Dedifferentiated amniotic fluid mesenchymal stem cell (primary cell): ENCODE data around the gene MTA1.

Experiments
- DNase-seq: peaks from one replicate; pipeline ENCODE4 v3.0.0-alpha.2; 2016; ENCODE audit errors: extremely low spot score

Gene MTA1

DNA sequence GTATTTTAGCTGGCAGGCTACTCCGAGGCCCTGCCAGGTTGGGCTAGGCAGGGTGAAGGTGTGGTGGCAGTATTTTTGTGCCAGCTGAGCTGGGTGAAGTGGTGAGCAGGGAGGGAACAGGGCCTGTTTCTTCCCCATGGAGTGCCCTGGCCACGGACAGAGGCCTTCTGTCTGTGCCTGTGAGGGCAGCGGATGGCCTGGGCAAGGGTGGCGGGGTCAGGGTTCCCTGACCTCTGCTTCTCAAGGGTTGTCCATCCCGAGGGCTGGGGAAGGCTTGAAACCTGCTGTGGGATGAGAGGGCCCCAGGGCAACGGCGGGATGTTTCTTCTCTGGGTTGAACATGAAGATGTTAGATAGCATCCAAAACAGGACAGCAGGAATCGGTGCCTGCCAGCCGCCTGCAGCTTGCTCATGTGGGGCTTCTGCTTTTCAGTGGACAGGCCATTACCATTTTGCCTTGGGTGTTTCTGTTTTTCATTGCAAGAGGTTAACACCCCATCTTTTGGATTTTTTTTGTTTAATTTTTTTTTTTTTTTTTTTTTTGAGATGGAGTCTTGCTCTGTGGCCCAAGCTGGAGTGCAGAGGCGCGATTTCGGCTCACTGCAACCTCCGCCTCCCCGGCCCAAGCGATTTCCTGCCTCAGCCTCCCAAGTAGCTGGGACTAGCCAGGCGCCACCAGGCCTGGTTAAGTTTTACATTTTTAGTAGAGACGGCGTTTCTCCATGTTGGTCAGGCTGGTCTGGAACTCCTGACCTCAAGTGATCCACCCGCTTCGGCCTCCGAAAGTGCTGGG, 3.3 kb downstream of the MTA1 start:
- DNase-seq: no peak

DNA sequence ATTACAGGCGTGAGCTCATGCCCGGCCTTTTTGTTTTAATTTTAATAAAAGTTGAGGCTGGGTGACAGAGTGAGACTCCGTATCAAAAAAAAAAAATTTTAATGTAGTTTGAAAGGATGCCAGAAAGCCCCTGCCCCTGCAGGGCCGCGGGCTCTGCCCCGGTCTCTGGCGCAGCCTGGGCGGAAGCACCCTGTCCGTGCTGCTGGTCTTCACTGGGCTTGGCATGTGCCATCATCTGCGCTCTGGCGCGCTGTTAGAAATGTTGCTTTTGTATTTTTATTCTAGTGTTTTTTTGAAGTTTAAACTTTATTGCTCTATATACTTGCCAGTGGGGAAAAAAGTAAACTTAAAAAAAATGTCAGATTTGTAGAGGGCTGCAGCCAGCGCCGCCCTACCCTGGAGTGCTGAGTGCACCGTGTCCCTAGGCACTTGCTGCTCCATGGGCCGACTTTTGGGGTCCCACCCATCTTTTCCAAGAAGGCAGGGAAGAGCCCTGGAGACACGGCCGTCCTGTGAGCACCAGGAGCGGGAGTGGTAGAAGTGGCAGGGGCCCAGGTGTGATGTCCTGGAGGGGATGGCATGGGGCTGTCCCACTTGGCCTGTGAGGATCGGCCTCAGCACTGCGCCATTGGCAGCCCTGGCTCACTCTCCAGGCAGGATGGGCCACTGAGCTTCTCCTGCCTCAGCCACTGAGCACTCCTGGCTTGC, 4.0 kb downstream of the MTA1 start:
- no peak for DNase-seq

GRCh38 chr14:105424861-105425260, 5.2 kb downstream of the MTA1 start:
- no peak for DNase-seq

DNA sequence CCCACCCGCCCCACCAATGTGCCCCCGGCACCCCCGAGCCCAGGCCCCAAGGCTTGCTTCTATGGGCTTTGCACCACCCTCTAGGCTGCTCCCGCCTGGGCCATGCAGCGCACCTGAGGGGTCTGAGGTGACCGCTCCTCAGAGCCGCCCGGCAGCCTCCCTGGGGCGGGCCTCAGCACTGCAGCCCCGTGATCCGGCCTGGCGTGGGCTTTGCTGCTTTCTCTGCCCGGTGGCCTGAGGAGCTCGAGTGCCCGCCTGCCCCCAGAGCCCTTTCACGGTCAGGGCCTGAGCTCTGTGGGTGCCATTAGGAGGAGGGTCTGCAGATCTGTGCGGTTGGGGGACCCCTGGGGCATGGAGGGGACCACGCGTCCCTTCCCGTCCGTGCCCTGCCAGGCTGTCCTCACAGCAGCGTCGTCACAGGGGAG, 6.2 kb downstream of the MTA1 start:
- DNase-seq: no peak

- no peak for DNase-seq
Observed at GRCh38 chr14:105426416-105427130, 6.9 kb downstream of the MTA1 start.

DNA sequence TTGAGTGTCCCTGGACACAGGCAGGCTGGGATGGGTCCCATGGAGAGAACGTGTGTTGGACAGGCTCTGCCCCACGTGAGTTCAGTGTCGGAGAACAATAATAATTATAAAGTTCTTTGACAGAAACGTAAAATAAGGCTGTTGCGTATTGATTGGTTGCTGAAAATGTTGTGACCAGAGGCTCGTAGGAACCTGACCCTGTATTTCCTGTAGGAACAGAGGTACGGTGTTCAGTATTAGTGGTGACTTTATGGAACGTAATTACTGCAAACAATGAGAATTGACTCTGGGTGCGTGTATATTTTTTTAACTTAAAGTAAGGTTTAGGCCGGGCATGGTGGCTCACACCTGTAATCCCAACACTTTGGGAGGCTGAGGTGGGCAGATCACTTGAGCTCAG, 7.8 kb downstream of the MTA1 start:
- no peak for DNase-seq

- DNase-seq: no peak
Observed at GRCh38 chr14:105427936-105428485, 8.4 kb downstream of the MTA1 start.

DNA sequence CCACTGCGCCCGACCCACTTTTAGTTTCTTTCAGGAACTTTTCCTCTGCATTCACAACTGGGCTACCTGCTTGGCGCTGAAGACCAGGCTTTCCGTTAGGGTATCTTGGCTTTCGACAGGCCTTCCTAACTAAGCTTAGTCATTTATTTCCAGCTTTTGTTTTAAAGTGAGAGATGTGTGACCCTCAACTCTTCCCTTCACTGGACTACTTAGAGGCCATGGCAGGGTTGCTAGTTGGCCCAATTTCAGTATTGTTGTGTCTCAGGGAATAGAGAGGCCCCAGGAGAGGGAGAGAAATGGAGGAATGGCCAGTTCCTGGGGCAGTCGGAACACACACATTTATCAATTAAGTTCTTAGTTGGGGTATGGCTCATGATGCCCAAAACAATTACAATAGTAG, 10.4 kb downstream of the MTA1 start:
- DNase-seq: no peak

DNA sequence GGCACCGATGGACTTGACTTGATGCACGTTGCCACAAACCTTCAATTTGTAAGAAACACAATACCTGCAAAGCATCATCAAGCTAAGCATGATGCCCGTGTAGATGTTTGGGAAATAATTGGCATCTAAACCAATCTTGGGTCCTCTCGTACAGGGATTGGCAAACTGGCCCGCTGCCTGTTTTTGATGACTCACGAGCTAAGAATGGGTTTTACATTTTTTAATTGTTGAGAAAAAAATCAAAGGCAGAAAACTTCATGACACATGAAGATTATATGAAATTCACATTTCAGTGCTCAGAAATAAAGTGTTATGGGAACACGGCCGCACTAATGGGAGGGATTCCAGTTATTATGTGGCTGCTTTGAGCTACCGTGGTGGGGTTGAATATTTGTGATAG, 10.9 kb downstream of the MTA1 start:
- peak; percentile 66 for DNase-seq

GRCh38 chr14:105431256-105431655, 11.6 kb downstream of the MTA1 start:
- DNase-seq: no peak

DNA sequence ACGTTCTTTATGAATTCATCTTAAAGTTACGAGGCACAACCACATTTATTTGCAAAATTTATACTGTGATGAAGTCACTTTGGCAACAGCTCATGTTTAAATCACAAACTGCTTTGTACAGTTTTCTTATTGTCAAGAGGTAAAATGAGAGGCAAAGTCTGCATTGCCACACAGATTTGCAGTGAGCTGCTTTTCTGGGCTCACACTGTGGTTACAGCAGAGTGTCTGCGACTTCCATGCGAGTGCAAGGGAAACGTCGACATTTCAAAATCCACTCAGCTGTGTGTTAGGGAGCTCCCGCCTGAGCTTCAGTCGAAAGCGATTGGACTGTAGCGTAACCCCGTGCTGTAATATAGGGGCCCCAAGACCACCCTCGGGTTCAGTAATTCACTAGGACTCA, 13.0 kb downstream of the MTA1 start:
- DNase-seq: no peak

DNA sequence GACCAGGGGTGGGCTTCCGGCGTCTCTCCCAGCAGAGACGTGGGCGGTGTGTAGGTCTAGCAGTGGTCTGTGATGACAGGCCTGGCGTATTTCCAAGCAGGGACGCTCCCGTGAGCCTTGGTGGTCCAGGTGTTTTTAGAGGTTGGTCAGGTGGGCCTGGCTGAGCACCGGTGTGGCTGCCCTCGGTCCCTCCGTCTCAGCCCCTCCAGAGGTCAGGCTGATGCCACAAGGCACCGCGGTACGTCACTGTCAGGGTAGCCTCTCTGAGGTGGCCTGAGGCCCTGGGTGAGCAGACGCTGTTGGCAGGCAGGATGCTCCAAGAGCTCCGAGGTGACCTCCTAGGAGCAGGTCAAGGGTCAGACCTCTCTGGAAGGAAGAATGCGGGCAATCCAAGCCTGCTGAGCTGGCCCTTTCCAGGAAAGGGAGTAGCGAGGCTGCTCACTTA, 13.6 kb downstream of the MTA1 start:
- no peak for DNase-seq

DNA sequence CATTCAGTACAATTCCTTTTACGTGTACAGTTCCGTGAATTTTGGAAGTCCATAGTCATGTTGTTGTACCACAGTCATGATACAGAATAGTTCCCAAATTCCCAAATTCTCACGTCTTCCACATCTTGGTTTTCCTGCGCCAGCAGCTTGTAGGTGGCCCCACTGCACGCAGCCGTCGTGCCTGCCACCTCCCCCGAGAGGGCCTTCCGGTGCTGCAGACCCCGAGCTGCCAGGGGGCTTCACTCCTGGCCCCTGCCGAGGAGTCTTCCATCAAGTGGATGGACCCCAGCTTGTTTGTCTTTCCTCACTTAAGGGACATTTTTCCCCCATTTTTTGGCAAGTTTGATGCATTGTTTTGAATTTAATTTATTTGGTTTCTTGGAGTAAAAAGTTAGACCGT, 16.8 kb downstream of the MTA1 start:
- DNase-seq: no peak

- DNase-seq: no peak
Observed at GRCh38 chr14:105436891-105437722, 17.5 kb downstream of the MTA1 start.

- DNase-seq: no peak
Observed at GRCh38 chr14:105437723-105438500, 18.3 kb downstream of the MTA1 start.

GRCh38 chr14:105439179-105439578, 19.6 kb downstream of the MTA1 start:
- no peak for DNase-seq

DNA sequence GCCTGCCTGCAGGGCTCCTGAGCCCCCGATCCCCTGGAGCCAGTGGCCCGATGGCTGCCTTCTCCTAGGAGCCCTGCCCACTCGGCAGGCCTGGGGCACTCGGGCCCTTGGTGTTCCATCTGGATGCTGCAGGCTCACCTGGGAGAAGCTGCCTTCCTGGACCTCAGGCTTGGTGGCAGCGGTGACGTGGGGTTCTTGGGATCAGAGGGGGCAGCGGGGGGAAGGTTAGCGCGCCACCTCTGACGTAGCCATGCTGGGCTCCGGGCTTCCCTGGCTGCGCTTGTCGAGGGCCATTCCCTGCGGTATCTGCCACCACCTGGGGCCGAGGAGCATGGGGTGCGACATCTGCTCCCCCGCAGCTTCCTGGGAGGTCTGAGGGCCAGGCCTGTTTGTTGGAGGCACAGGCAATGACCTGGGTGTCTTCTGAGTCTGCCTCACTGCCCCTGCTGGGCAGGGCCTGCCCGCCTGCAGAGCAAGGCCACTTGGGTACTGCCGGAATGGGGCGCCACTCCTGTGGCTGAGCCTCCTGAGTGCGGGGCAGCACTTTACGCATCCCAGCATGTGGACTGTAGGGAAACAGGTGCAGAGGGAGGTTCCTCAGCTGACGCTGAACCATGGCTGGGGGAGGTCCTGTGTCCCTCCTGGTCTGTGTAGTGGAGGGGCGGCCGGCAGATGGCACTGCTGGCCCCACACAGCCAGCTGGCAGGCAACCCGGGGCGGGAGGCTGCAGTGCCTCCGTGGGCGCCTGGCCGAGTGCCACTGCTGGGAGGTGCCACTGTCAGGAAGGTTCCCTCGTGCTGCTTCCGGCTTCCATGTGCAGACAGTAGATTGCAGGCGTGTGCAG, 20.3 kb downstream of the MTA1 start:
- DNase-seq: no peak

GRCh38 chr14:105440554-105440900, 20.9 kb downstream of the MTA1 start:
- DNase-seq: no peak

DNA sequence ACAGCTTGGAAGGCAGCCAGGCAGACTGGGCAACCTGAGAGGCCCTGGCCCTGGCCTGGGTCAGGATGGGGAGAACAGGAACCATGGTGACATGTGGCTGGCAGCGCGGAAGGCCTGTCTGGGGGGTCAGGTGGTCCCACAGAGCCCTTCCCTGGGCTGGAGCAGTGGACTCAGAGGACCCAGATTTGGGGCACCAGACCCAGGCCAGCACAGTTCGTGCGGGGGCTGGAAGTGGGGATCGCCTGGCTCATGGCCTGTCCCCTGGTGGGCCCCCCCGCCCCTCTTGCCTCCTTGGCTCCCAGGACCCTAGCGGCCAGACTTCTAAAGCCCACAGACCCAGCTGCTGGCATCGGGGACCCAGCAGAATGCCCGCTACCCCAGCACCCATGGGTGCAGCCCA, 21.4 kb downstream of the MTA1 start:
- no peak for DNase-seq

- DNase-seq: no peak
Observed at GRCh38 chr14:105442125-105442524, 22.5 kb downstream of the MTA1 start.
